ENCODE data around the gene AMD1.
"Not testable (repeated sequence)": the region's sequence is repeated elsewhere in the genome, so short reads cannot be mapped to it uniquely, and the experiment has no call there.

AMD1 gene

GRCh38 chr6:110877569-110877968 is 3.0 kb downstream of the AMD1 start:
- DNase-seq (ENCODE audit: low spot score) = no peak

- DNase-seq (ENCODE audit: low spot score) = no peak
Measured at GRCh38 chr6:110878751-110879522, 4.4 kb downstream of the AMD1 start.

- no peak for DNase-seq (ENCODE audit: low spot score)
Measured at GRCh38 chr6:110880651-110881050, 6.1 kb downstream of the AMD1 start.

GRCh38 chr6:110881546-110882273 is 7.1 kb downstream of the AMD1 start:
- no peak for DNase-seq (ENCODE audit: low spot score)

- no peak for DNase-seq (ENCODE audit: low spot score)
Measured at GRCh38 chr6:110882274-110882619, 7.7 kb downstream of the AMD1 start.

GRCh38 chr6:110882824-110883554 is 8.4 kb downstream of the AMD1 start:
- DNase-seq (ENCODE audit: low spot score) = no peak

- DNase-seq (ENCODE audit: low spot score) = no peak
Measured at GRCh38 chr6:110884321-110884720, 9.7 kb downstream of the AMD1 start.

- DNase-seq (ENCODE audit: low spot score) = no peak
Measured at GRCh38 chr6:110885526-110885925, 10.9 kb downstream of the AMD1 start.

- DNase-seq (ENCODE audit: low spot score) = no peak
Measured at GRCh38 chr6:110886555-110887167, 12.1 kb downstream of the AMD1 start.

- no peak for DNase-seq (ENCODE audit: low spot score)
Measured at GRCh38 chr6:110890288-110890687, 15.7 kb downstream of the AMD1 start.

- no peak for DNase-seq (ENCODE audit: low spot score)
Measured at GRCh38 chr6:110895907-110896608, 21.5 kb downstream of the AMD1 start.

- DNase-seq (ENCODE audit: low spot score) = no peak
Measured at GRCh38 chr6:110897433-110897832, 22.8 kb downstream of the AMD1 start.

GRCh38 chr6:110898111-110898510 is 23.5 kb downstream of the AMD1 start:
- no peak for DNase-seq (ENCODE audit: low spot score)

- no peak for DNase-seq (ENCODE audit: low spot score)
Measured at GRCh38 chr6:110900028-110900598, 25.5 kb downstream of the AMD1 start.

GRCh38 chr6:110901601-110902000 is 27.0 kb downstream of the AMD1 start:
- not testable (repeated sequence) for DNase-seq (ENCODE audit: low spot score)

GRCh38 chr6:110902091-110902490 is 27.5 kb downstream of the AMD1 start:
- DNase-seq (ENCODE audit: low spot score) = peak; percentile 11

- not testable (repeated sequence) for DNase-seq (ENCODE audit: low spot score)
Measured at GRCh38 chr6:110906273-110906672, 31.7 kb downstream of the AMD1 start.

- no peak for DNase-seq (ENCODE audit: low spot score)
Measured at GRCh38 chr6:110930781-110931180, 56.2 kb downstream of the AMD1 start.

GRCh38 chr6:110933912-110934311 is 59.3 kb downstream of the AMD1 start:
- no peak for DNase-seq (ENCODE audit: low spot score)

- DNase-seq (ENCODE audit: low spot score) = no peak
Measured at GRCh38 chr6:110934381-110934898, 59.9 kb downstream of the AMD1 start.

- DNase-seq (ENCODE audit: low spot score) = no peak
Measured at GRCh38 chr6:110935171-110935570, 60.6 kb downstream of the AMD1 start.

All from iPS-NIHi11 (cell line).